Islet precursor cell (in vitro differentiated cells): Measurements from ENCODE around the gene FCMR.
A peak's percentile ranks its signal among the peaks of the same experiment; 100 is the strongest.
"Not testable (repeated sequence)": the region's sequence is repeated elsewhere in the genome, so short reads cannot be mapped to it uniquely, and the experiment has no call there.

Experiments
- DNase-seq: peaks from one replicate; pipeline ENCODE4 v3.0.0-alpha.2; 2018

FCMR gene

GRCh38 chr1:206949641-206950040, 27.9 kb upstream of the FCMR start:
- no peak for DNase-seq

GRCh38 chr1:206949208-206949607, 27.5 kb upstream of the FCMR start:
- no peak for DNase-seq

DNA sequence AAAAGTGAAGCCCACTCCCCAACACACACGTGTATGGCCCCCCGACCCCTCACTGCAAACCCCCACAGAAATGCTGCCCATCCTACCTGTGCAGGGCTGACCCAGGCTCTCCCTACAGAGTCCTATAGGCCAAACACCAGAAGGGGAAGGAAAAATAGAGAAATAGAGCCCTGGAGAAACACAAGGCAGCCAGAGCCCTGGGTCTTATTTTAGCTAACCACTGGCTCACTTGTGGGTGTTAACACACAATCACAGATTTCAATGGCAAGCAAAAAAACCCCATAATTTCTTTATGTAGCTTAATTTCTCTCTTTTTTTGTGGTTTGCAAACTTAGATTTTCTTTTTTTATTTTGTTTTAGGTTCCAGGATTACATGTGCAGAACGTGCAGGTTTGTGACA, 25.5 kb upstream of the FCMR start:
- DNase-seq, result no peak

- no peak for DNase-seq
Observed at GRCh38 chr1:206946261-206946660, 24.5 kb upstream of the FCMR start, which contains the start of gene PIGR. TSS of gene PIGR (minus strand) at chr1:206946466. CDS start at chr1:206940531, 5,935 bp downstream.

GRCh38 chr1:206945779-206946178, 24.0 kb upstream of the FCMR start:
- no peak for DNase-seq

DNA sequence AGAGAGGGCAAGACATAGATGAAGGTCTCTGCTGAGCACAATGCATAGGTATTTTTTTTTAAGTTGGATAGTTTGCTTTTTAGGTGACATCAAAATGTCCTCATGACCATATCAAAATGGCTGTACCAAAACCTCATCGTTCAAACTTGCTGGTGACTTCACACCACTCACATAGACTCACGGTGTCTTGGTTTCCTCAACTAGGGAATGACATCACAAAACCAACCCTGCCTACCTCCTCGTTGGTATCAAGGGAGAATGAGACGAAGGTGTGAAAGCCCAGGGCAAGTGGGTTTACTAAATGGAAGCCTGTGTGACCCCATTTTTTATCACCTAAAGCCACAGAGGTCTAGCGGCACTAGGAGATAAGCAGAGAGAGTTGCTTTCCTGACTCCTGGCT, 23.0 kb upstream of the FCMR start:
- no peak for DNase-seq

DNA sequence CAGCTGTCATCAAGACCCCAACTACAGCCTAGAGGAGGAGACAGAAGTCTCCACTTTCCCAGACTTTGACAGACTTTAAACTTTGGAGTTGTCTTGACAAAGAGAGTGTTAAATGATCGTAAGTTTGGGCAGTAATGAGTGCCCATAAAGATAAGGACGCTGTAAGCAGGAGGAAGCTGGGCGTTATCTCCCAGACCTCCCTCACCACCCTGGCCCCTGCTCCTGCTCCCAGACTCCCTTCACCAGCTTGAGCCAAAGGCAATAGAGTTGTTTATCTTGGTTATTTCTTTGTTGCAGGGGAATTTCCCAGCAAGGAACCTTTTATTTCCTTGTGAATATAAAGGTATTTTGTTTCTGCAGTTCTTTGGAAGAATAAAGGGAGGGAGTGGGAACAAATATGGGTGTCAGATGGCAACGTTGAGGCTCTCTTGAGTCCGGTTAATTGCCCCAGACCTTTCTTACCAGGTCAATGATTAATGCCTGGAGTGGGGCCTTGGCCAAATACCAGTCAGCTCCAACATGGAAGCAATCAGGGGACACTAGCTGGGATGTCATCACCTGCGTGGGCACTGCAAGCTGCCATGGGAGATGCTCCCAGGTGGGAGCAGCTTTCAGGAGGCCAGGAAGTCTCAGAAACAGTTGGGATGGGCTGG, 20.2 kb upstream of the FCMR start:
- no peak for DNase-seq

DNA sequence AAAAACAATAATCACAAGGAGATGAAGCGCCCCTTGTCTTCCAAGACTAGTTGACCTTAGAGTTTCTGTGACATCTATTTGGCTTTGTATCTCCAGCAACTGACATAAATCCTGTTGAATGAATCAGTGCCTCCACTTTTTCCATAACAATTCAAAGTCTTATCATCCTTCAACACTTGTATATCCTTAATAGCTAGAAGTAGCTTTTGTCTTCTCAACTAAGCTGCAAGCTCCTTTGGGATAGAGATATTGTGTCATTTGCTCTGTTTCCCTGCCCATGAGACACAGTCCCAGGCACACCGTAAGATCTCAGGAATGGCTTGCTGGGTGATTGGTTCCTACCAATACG, 18.8 kb upstream of the FCMR start:
- no peak for DNase-seq

GRCh38 chr1:206939841-206940587, 18.3 kb upstream of the FCMR start:
- DNase-seq, result no peak

GRCh38 chr1:206939131-206939530, 17.4 kb upstream of the FCMR start:
- no peak for DNase-seq

- DNase-seq, result no peak
Observed at GRCh38 chr1:206937425-206937824, 15.7 kb upstream of the FCMR start.

DNA sequence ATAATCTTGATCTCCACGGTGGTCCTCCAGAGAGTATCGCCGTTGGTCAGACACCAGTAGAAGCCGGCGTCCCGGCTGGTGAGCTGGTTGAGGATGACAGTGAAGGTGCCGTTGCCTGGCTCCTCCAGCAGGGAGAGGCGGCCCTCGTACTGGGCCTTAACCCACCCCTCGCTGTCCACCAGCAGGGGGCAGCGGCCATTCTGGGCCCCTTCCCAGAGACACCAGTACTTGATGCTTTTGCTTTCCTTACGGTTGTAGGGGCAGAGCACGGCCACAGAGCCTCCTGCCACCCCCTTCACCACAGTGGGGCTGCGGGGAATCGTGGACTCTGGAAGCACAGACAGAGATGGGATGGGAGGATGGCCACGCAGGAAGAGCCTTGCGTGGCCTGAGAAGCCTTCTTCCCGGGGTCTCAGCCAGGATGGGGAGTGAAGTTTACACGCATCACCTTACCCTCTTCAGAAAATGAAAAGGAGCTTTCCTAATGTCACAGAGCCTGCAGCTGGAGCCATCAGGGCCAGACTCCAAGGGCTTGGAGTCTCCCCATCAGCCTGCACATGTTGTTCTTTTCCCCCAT, 13.8 kb upstream of the FCMR start:
- peak; percentile 93 for DNase-seq

DNA sequence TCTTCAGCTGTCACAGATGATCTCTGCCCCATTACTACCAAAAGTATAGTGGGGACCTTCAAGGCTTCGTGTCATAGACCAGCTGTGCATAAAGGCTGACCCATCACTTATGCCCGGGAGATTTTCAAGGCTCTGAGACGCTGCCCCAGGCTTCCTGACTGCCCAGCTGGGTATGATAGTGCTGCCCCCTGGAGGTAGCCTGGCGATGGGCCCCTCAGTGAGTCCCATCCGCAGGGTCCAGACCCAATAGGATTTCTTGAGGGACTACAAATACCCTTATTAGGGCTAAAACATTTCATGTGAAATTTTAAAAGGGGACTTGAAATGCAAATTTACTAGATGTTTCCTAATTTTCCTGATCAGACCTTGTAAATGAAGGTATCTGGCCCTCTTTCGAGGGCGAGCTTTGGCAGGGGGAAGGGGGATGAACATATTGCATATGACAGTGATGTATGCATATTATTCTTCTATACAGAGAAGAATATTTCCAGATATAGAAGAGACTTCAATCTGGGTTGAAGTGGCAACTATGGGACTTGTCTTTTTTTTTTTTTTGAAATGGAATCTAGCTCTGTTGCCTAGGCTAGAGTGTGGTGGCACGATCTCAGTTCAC, 11.7 kb upstream of the FCMR start:
- peak; percentile 67 for DNase-seq

DNA sequence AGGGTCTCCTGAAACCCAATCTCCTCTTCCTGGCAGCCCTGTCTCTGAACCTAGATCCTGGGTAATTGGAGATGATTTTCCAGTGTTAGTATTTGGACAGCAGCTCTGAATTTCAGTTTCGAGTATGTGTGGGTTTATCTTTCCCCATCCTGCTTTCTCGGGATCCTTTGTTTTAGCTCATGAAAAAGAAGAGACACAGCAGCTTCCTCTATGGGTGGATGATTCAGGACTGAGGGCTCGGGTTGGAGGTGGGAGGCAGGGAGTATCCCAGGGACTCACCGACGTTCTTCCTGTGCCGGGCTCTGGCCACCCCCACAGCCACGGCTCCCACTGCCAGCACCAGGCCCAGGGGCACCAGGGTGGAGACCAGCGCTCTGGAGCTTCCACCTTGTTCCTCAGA, 10.4 kb upstream of the FCMR start:
- DNase-seq, result no peak

DNA sequence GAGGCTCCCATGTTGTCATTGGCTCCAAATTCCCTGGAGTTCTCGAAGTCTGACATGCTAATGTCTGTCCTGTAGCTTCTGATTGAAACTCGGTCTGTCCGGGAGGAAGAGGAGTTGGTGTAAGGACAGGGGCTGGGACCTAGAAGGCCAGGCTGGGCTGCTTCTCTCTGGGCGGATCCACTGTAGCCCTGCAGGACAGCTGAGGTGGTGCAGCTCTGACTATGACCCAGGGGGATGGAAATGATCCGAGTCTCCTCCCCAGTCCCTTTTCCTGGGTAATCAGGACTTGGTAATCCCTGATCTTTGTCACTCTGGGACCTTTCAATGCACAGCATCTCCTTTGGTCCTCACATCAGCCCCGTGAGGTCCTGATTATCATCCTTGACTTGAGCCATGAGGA, 10.0 kb upstream of the FCMR start:
- no peak for DNase-seq

DNA sequence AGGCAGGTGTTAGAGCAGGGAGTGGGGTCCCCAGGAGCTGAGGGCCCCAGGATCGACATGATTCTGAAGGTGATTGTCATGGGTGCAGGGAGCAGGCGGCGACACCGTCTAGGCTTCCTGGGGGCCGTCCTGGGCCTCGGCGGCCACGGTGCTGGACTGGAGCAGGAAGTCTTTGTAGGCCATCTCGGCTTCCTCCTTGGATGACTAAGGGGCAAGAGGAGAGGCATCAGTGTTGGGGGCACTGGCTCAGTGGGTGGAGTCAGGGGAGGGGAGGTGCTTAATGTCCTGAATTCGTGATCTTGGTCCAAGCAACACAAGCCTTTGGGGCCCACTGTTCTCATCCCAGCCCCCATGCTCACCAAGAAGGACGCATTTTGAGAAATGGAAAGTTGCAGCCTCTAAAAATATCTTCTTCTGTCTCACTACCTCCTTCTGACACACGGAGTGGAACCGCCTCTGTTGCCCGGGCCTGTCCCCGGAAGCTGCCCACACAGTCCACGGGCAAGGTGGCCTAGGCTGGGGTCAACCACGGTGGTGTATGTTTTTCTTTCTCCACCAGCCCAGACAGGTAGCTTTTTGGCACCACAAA, 8.6 kb upstream of the FCMR start:
- no peak for DNase-seq

- DNase-seq, result no peak
Observed at GRCh38 chr1:206929524-206929923, 7.8 kb upstream of the FCMR start.

GRCh38 chr1:206926286-206926685, 4.5 kb upstream of the FCMR start:
- DNase-seq, result no peak

DNA sequence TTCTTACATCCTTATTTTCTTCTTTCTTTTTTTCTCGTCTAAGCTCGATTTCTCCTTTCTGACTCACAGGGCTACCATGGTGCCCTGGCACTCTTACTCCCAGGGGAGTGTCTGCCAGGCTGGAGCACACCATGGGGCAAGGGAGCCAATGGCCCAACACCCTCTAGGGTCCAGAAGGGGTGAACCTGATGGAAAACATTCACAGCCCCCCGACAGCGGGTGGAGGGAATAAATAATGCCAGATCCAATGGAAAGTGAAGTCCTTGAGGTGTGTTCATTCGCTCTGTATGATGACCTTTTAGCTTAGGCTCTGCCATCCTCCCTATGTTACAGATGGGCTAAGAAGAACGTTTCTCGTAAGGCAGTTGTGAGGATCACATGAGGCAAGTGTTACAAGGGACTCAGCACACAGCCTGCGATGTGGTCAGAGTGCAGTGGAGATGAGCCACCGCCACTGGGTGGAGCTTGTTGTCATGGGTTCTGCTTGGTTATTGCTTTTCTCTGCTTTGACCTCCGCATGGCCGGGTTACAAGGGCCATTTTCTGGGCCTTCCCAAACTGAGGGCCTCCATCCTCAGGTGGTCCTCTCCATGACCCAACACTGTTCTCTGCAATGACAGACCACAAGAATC, 3.5 kb upstream of the FCMR start:
- DNase-seq, result peak; percentile 66

DNA sequence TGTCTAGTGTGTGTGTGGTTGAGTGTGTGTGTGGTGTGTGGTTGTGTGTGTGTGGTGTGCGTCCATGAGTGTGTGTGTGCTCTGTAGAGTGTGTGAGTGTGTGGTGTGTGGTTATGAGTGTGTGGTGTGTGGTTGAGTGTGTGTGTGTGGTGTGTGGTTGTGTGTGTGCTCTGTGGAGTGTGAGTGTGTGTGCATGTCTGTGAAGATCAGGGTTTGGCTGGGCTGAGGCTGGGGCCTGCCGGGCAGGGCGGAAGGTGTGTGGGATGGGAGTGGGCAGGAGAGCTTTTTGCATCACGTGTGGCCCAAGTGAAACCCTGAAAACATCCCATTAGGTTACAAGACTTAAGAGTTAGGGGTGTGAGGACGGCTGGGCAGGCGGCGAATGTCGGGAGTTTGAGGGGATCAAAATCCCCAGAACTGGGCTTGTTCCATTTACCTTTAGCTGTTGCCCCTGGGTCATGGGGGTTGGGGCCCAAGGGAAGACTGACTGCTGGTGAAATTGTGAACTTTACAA, 2.9 kb upstream of the FCMR start:
- no peak for DNase-seq

- not testable (repeated sequence) for DNase-seq
Observed at GRCh38 chr1:206923961-206924557, 2.3 kb upstream of the FCMR start.
